ENCODE results near the gene IL4I1. TPM values are rescaled to one million over a fixed set of nuclear protein-coding genes. Genes with fewer than 3 reads are reported as not detected.

IL4I1 gene
- total and polyA plus RNA-seq, 12 donors, result 0.26 to 26.9 (median 0.57) TPM; not detected in 3

- Histone ChIP-seq H3K4me1 (peaks cover 13 to 47% (median 36%) of the 10 kb centered on the region in 9 donors), H3K9me3 (no peaks in the 10 kb centered on the region), H3K36me3 (peaks cover 0 to 25% (median 4%) of the 10 kb centered on the region in 9 donors), H3K27ac (no peak overlapping the region), H3K4me3 (no peak overlapping the region), H3K27me3 (no peaks in the 10 kb centered on the region)
- TF ChIP-seq CTCF (IDR thresholded peaks at IDR 0.05), result no peak
- DNase-seq (no peak), ATAC-seq (no peak)
- intact Hi-C loops (cut with DNase I), result no loop called here
- 96 to 97% methylated on average over 16 to 29 of the region's 29 CpGs for WGBS, 2 donors
Observed at GRCh38 chr19:49873129-49873521, 23.6 kb downstream of the IL4I1 start.

- H3K9me3 ChIP-seq, result no peaks in the 10 kb centered on the region
- DNase-seq (no peak), ATAC-seq (no peak)
- WGBS, 2 donors, result 87% methylated on average over 27 of the region's 27 CpGs
- H3K27me3 ChIP-seq, result no peaks in the 10 kb centered on the region
- peaks cover 0 to 25% (median 4%) of the 10 kb centered on the region in 9 donors for H3K36me3 ChIP-seq
- no peak overlapping the region for H3K4me3 ChIP-seq
- no peak overlapping the region for H3K27ac ChIP-seq
- TF ChIP-seq CTCF (IDR thresholded peaks at IDR 0.05), result no peak
- intact Hi-C loops (cut with DNase I), result no loop called here
- H3K4me1 ChIP-seq, result peaks cover 13 to 51% (median 38%) of the 10 kb centered on the region in 9 donors
Observed at GRCh38 chr19:49872245-49873128, 24.2 kb downstream of the IL4I1 start.

- Histone ChIP-seq H3K27ac (no peak overlapping the region), H3K36me3 (peaks cover 0 to 25% (median 4%) of the 10 kb centered on the region in 9 donors), H3K27me3 (no peaks in the 10 kb centered on the region), H3K4me1 (peaks cover 15 to 56% (median 43%) of the 10 kb centered on the region in 9 donors), H3K4me3 (no peak overlapping the region), H3K9me3 (no peaks in the 10 kb centered on the region)
- intact Hi-C loops (cut with DNase I), result no loop called here
- DNase-seq, result peak in 1 of 2 donors; percentile 15
- WGBS, 2 donors, result 91 to 92% methylated on average over 17 of the region's 17 CpGs
- no peak for ATAC-seq
- TF ChIP-seq CTCF (IDR thresholded peaks at IDR 0.05), result no peak
Observed at GRCh38 chr19:49871349-49871985, 25.2 kb downstream of the IL4I1 start.

- ATAC-seq, result no peak
- Histone ChIP-seq H3K9me3 (no peaks in the 10 kb centered on the region), H3K4me1 (peaks cover 19 to 61% (median 48%) of the 10 kb centered on the region in 9 donors), H3K27me3 (no peaks in the 10 kb centered on the region), H3K27ac (peak overlapping the region; percentile 88 to 98 (median 94)), H3K36me3 (peaks cover 0 to 25% (median 4%) of the 10 kb centered on the region in 9 donors), H3K4me3 (peak overlapping the region in 9 of 10 donors; percentile 42 to 73 (median 61))
- TF ChIP-seq CTCF (IDR thresholded peaks at IDR 0.05), result no peak
- 75 to 76% methylated on average over 15 of the region's 15 CpGs for WGBS, 2 donors
- DNase-seq, result peak in 1 of 2 donors; percentile 29
- intact Hi-C loops (cut with DNase I), result no loop called here
Observed at GRCh38 chr19:49870309-49870901, 26.3 kb downstream of the IL4I1 start.

Data from heart right ventricle (tissue), 16 donors.